Measurements from ENCODE around the gene GFM2.
"Not testable (repeated sequence)": the region's sequence is repeated elsewhere in the genome, so short reads cannot be mapped to it uniquely, and the experiment has no call there.

GFM2 gene, protein sequence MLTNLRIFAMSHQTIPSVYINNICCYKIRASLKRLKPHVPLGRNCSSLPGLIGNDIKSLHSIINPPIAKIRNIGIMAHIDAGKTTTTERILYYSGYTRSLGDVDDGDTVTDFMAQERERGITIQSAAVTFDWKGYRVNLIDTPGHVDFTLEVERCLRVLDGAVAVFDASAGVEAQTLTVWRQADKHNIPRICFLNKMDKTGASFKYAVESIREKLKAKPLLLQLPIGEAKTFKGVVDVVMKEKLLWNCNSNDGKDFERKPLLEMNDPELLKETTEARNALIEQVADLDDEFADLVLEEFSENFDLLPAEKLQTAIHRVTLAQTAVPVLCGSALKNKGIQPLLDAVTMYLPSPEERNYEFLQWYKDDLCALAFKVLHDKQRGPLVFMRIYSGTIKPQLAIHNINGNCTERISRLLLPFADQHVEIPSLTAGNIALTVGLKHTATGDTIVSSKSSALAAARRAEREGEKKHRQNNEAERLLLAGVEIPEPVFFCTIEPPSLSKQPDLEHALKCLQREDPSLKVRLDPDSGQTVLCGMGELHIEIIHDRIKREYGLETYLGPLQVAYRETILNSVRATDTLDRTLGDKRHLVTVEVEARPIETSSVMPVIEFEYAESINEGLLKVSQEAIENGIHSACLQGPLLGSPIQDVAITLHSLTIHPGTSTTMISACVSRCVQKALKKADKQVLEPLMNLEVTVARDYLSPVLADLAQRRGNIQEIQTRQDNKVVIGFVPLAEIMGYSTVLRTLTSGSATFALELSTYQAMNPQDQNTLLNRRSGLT

DNA sequence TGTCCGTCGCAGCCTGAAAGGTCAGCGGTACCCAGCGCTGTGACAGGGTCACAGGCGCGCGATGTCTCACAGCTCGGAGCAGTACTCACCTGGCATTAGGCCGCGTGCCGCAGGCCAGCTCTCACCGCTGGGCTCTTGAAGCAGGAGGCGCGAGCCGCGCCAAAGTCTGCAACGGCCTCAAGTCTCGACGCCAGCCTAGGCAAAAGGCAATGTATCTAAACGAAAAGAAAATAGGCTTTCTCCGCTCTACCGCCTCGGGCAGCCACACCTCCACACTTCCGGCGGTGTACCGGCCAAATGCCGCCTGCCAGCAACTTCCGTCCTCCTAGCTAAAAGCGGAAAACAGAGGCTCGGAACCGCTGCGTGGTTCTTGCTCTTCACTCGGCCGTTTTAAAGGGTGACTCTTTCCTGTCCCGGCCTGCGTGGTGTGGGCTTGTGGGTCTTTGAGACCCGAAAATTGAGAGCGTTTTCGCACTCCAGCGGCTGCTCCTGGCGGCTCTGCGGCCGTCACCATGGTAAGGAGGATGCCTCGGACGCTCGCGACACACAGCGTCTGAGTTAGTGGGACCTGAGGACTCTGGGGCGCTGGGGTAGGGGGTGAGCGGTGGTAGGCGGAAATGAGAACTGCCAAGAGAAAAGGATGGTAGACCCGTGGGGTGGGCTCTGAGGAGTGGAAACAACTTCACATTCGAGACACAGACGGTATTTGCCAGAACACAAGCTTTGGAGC is at the start of gene GFM2, which contains the start of gene NSA2:
Gene GFM2 (minus strand): TSS at position 269 of the 730 bp plus-strand sequence. CDS start 3,375 bp downstream, outside the sequence.
Gene NSA2 (plus strand): TSS at position 401 of the 730 bp plus-strand sequence. CDS start 112 bp downstream, at position 513.
- peak; percentile 77 to 86 for DNase-seq (ENCODE audit: low read depth in 2 of 2)

DNA sequence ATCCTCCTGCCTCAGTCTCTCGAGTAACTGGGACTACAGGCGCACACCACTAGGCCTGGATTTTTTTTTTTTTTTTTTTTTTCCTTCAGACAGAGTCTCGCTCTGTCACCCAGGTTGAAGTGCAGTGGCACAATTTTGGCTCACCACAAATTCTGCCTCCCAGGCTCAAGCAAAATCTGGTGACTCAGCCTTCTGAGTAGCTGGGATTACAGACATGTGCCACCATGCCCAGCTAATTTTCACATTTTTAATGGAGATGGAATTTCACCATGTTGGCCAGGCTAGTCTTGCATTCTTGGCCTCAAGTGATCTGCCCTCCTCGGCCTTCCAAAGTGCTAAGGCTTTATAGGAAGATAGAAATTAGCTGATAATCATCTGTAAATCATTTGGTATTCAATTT is 44.0 kb upstream of the GFM2 start:
- no peak for DNase-seq (ENCODE audit: low read depth in 2 of 2)

DNA sequence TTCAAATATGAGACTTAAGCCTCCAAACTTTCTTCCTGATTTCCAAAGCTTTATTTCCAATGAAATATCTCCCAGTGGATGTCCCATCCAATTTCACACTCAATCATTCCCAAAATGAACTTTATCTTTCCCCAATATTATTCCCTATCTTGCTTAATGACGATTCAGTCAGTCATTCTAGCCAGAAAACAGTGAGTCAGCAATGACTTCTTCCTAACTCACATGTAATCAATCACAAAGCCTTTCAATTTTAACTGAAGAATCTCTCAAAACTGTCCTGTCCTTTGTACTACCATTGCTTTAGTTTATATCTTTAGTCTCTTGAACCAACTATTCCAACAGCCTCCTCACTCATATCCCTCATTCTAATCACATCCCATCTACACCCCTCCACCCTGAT is 35.0 kb upstream of the GFM2 start:
- DNase-seq (ENCODE audit: low read depth in 2 of 2), result no peak

DNA sequence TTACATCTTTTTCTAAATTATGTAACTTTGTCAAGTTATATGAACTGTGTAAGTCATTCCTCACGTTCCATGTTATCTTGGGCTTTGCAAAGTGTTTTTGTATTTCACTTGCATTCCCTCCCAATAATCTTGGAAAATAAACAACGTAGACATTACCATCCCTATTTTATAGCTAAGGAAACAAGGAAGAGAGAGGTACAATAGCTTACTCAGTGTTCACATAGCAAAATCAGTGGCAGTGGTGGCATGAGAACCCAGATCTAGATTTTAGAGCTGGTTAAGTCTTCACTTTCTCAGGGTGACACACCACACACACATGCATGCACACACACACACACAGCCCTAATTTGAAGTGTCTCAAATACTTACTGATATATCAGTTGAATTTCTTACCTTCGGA is 34.3 kb upstream of the GFM2 start:
- no peak for DNase-seq (ENCODE audit: low read depth in 2 of 2)

DNA sequence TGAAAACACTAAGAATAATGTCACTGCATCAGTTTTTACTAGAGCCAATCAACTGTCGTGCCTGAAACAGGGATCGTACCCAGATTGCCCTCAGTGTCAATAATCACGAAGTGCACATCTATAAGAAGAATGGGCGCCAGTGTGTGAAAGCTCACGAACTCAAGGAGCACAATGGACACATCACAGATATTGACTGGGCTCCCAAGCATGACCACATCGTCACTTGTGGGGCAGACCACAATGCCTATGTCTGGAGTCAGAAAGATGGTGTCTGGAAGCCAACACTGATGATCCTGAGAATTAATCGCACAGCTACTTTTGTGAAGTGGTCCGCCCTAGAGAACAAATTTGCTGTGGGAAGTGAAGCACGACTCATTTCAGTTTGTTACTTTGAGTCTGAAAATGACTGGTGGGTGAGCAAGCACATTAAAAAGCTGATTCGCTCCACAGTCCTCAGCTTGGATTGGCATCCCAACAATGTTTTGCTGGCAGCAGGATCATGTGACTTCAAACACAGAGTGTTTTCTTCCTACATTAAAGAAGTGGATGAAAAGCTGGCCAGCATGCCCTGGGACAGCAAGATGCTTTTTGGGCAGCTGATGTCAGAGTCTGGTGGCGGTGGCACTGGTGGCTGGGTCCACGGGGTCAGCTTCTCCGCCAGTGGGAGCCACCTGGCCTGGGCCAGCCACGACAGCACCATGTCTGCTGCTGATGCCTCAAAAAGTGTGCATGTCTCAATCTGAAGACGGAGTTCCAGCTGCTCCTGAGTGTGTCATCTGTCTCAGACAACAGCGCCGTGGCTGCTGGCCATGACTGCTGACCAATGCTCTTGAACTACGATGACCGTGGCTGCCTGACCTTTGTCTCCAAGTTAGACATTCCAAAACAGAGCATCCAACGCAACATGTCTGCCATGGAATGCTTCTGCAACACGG is 32.3 kb upstream of the GFM2 start:
- no peak for DNase-seq (ENCODE audit: low read depth in 2 of 2)

DNA sequence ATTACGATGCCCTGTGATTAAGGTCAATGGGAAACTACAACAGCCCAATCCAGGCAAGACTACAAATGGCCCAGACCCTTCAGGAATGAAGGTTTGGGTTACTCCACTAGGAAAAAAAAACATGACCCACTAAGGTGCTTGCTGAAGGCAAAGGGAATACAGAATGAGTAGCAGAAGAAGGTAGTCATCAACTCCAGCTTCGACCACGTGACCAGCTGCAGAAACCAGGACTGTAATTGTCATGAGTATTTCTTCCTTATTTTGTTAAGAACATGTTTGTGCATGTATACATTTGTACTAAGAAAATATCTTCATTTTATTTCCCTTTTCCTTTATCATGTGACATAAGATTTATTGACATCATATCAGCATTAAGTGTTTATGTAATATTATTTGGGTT is 24.8 kb upstream of the GFM2 start:
- not testable (repeated sequence) for DNase-seq (ENCODE audit: low read depth in 2 of 2)

DNA sequence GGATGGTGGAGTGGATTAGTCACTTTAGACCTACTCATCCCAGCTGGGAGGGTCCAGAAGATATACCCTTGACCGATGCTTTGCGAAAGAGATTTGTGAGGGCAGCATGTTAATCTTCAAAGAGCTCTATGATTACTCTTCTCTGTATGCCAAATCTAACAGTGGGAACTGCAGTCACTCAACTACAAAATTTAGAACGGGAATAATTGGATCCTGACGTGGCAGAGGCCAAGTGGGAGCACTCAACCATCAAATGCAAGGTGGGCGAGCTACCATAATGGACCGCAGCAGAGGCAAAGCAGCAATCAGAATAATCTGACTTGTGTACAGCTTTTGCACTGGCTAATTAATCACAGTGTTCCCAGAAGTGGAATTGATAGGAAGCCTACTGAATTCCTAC is 20.5 kb upstream of the GFM2 start:
- DNase-seq (ENCODE audit: low read depth in 2 of 2), result no peak

DNA sequence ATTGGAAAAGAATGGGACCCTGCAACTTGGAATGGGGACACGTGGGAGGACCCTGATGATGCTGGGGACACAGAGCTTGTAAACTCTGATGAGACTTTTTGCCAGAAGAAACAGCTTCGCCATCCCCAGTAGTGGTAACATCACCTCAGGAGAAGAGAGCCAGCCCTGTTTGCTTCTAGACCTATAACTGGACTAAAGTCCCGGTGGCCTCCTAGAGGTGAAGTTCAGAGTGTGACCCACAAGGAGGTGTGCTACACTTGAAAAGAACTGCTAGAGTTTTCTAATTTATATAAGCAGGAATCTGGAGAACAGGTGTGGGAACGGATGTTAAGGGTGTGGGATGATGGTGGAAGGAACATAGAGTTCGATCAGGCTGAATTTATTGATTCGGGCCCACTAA is 19.9 kb upstream of the GFM2 start:
- no peak for DNase-seq (ENCODE audit: low read depth in 2 of 2)

DNA sequence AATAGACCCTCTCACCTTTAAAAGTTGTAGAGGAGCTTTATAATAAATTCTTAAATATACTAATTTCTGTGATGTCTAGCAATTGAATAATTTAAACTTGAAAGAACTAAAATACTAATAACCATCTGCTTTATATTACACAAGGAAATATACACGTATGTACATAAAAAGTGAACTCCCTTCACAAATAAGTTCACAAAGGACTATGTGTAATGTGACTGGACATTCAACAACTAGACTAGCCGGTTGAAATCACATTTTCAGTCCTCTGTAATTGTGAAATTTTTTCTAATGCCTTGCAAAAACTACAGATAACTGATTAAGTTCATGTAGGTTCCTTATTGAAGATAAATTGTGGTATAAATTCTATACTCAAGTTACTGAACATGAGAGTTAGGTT is 11.7 kb upstream of the GFM2 start:
- no peak for DNase-seq (ENCODE audit: low read depth in 2 of 2)

DNA sequence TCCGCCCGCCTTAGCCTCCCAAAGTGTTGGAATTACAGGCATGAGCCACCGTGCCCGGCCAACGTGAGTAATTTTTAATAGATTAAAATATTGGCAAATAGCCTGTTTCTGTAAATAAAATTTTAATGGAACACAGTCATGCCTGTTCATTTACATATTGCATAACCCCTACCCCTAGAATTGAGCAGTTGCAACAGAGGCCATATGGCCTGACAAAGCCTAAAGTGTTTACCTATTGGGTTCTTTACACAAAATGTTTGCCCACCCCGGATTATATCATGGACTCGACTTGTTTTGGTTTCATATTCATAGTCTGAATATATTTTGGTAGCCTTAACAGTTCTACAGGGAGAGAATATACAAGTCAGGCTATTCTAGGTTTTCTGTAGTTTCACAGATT is 5.4 kb upstream of the GFM2 start:
- no peak for DNase-seq (ENCODE audit: low read depth in 2 of 2)

DNA sequence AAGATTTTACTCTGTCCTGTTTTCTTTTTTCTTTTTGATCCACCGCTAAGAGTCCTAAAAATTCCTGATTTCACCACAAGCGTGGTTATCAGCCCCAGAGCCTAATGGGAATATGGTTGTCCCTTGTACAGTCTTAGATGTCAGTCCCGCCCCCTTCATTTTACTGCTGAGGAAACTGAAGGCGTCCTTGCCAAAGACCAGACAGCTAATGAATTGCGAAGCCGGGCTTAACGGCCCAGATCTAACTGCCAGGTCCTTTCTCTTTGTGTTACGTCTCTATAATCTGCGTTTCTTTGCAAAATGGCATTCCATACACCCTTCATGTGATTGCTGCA is 629 bp upstream of the GFM2 start:
- no peak for DNase-seq (ENCODE audit: low read depth in 2 of 2)

DNA sequence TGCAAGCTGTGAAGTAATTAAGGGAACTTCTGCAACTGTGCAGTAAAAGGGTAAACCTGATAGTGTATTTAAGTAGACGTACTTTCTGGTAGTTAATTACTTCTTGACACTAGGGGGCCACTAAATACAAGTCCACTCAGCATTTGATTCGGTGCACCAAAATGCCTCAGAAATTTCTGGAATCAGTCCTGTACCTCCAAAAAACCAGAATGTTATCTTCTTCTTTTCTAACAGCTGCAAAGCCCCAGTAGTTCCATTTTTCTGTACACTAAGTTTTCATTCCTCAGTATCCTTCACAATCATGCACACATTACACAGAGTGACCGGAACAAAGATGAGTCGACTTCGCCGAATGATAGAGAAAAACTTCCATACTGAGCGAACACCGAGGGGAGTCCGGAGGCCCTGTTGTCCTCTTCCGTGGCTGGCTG is 484 bp downstream of the GFM2 start:
- no peak for DNase-seq (ENCODE audit: low read depth in 2 of 2)

DNA sequence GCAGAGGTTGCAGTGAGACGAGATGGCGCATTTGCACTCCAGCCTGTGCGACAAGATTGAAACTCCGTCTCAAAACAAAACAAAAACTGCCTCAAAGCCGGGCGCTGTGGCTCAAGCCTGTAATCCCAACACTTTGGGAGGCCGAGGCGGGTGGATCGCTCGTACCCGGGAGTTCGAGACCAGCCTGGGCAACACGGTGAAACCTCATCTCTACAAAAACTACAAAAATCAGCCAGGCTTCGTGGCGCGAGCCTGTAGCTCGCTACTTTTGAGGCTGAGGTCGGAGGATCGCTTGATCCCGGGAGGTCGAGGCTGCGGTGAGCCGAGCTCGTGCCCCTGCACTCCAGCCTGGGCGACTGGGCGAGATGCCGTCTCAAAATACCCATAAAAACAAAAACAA is 988 bp downstream of the GFM2 start:
- no peak for DNase-seq (ENCODE audit: low read depth in 2 of 2)

DNA sequence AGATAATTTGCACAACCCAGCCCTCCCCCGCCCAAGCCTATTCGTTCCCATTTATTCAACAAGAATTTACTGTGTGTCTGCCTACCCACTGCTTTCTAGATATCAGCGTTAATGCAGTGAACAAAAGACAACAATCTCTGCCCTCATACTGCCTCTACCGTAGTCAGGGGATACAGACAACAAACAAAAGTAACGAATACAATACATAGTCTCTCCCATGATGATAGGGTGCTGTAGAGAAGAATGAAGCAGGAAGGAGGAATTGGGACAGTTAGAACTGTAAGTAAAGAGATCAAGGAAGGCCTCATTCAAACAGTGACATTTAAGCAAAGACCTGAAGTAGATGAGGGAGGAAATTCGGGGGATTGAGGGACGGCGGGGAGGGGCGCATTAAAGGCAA is 1.7 kb downstream of the GFM2 start:
- no peak for DNase-seq (ENCODE audit: low read depth in 2 of 2)

DNA sequence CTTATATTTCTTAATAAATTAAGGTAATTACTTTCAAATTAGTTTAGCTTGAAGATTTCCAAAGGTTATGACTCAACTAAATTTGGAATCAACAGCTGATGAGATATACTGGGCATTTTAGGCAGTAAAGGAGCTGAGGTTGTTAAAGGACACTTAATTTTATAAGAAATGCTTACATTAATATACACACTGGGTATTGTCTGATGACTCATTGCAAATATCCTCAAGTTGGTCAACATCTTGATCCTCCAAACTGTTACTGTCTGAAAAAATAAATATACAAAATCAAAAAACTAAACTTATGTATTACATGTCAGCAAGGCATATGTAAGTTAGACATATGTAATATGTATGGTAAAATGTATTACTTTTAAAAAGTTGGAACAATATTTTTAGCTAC is 3.4 kb downstream of the GFM2 start:
- no peak for DNase-seq (ENCODE audit: low read depth in 2 of 2)

DNA sequence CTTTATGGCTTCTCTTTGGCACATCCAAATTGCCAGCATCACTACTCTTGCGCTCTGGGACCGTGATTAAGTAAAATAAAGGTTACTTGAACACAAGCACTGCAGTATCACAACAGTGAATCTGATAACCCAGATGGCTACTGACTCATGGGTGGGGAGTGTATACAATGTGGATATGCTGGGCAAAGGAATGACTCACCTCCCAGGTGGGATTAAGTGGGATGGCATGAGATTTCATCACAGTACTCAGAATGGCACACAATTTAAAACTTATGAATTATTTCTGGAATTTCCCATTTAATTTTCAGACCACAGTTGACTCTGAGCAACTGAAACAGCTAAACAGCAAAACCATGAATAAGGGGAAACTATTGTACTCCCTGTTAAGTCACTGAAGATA is 4.3 kb downstream of the GFM2 start:
- DNase-seq (ENCODE audit: low read depth in 2 of 2), result no peak

DNA sequence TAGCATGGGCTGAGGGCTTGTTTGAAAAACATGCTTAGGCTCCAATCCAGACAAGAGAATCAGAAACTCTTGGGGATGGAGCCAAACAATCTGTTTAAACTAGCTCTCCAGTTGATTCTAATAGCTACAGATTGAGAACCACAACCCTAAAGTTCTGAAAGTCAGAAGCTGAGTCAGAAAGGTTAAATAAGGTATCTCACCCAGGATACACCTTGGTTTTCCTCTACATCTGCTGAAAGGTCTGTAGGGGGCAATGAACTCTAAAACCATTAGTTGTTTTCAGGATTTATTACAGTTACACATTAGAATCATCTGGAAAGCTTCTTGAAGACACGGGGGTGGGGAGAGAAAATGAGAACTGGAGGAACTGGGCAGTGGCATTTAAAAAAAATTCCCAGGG is 5.7 kb downstream of the GFM2 start:
- no peak for DNase-seq (ENCODE audit: low read depth in 2 of 2)

DNA sequence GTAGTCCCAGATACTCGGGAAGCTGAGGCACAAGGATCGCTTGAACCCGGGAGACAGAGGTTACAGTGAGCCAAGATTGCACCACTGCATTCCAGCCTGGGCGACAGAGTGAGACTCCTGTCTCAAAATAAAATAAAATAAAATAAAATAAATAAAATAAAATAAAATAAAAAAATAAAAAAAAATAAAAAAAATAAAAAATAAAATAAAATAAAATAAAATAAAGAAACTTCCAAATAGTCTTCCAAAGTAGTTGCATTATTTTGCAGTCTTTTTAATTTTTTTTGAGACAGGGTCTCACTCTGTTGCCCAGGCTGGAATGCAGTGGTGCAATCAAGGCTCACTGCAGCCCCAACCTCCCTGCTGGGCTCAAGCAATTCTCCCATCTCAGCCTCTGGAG is 18.2 kb downstream of the GFM2 start:
- DNase-seq (ENCODE audit: low read depth in 2 of 2), result not testable (repeated sequence)

DNA sequence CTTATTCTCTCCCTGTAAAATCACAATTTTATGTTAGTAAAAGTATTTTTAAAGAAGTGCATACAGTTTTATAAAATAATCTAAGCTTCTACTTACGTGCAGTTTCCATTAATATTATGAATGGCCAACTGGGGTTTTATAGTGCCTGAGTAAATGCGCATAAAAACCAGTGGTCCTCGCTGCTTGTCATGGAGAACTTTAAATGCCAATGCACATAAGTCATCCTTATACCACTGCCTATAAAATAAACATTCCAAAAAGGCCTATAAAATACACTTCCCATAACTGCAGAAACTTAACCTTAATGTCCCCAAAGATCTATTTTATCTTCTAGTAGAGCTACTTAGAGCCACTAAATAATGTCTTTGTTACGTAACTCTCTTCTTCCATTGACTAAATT is 28.5 kb downstream of the GFM2 start:
- DNase-seq (ENCODE audit: low read depth in 2 of 2), result no peak

DNA sequence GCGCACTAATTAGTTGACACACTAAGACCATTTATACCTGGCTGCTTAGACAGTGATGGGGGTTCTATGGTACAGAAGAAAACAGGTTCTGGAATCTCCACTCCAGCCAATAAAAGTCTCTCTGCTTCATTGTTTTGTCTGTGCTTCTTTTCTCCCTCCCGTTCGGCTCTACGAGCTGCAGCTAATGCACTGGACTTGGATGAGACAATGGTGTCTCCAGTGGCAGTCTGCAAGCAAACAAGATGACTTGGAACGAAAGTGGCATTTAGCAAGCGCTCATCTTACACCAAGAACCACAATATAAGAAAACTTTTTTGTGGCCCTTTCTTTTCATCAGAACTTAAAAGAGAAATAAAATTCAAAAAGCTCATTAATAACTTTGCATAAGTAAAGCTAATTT is 30.2 kb downstream of the GFM2 start:
- DNase-seq (ENCODE audit: low read depth in 2 of 2), result no peak

DNA sequence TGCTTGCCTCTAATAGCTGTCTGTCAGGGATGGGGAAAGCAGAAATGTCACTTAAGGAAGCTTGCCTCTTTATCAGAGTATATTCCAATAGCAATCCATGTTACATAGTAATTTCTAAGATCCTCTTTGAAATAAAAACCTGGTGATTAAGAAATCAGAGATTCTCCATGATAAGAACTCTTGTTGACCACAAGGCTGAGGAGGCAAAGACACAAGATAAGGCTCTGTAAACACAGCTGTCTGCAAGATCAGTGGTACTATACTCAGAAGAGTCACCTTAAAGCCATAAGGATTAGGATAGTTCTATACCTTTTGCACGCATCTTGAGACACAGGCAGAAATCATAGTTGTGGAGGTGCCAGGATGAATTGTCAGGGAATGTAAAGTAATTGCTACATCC is 41.6 kb downstream of the GFM2 start:
- DNase-seq (ENCODE audit: low read depth in 2 of 2), result no peak

Data from stimulated activated CD4-positive, alpha-beta T cell treated with anti-CD3 and anti-CD28 coated beads, Interleukin-1b, Interleukin-23, amount 100 ng/mL, for 1 hour (primary cell).